ENCODE results near the gene CDC42SE1. TPM values are rescaled to one million over a fixed set of nuclear protein-coding genes. Genes with fewer than 3 reads are reported as not detected.

The CDC42SE1 gene
- total RNA-seq, 1 donor from 2014 or later = 347 TPM

DNA sequence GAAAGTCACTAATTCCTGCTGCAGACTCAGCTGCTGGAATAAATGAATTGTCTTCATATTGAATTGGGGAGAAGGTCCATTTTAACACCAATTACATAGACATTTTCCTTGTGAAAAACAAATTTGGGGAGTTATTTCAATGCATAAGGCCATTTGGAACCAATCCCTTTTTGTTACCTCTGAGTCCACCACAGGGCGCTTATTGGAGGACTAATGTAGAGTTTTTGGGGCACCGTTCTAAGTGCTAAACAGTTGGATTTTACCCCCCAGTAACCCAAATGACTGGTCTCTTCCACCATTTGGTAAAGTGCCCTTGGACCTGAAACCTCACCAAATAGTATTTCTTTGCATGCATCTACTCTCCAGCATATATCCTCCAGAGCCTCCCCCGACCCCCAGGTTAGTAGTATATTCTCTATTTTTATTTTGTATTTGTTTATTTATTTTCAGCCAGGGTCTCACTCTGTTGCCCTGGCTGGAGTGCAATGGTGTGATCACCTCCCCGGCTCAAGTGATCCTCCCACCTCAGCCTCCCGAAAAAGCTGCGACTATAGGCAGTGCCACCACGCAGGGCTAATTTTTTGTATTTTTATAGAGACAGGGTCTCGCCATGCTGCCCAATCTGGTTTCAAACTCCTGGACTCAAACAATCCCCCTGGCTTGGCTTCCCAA is 49.6 kb downstream of the CDC42SE1 start:
- intact Hi-C loops (cut with micrococcal nuclease) = loop anchor here (2.0 to 10.0 kb wide), 3 partner anchors 61 to 445 kb away; partner anchors contain the start of genes GABPB2 and TNFAIP8L2

DNA sequence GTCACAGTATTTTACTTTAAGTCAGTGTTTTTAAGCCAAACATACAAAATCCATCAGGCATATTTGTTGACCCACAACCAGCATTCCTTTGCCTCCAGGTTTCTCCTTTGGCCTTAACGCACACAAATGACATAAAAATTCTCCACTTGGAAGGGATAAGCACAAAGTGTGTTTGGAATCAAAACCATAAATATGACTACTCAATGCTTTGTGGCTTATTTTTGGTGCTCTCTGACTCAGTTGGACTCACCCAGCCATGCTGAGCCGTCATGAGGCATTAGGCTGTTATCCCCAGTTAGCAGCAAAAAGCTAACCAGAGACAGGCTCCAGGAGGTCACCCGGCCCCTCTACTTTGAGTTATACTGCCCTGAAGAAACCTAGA is 50.2 kb downstream of the CDC42SE1 start:
- intact Hi-C loops (cut with micrococcal nuclease) = loop anchor here (2.0 to 10.0 kb wide), 3 partner anchors 62 to 444 kb away; partner anchors contain the start of genes GABPB2 and TNFAIP8L2

DNA sequence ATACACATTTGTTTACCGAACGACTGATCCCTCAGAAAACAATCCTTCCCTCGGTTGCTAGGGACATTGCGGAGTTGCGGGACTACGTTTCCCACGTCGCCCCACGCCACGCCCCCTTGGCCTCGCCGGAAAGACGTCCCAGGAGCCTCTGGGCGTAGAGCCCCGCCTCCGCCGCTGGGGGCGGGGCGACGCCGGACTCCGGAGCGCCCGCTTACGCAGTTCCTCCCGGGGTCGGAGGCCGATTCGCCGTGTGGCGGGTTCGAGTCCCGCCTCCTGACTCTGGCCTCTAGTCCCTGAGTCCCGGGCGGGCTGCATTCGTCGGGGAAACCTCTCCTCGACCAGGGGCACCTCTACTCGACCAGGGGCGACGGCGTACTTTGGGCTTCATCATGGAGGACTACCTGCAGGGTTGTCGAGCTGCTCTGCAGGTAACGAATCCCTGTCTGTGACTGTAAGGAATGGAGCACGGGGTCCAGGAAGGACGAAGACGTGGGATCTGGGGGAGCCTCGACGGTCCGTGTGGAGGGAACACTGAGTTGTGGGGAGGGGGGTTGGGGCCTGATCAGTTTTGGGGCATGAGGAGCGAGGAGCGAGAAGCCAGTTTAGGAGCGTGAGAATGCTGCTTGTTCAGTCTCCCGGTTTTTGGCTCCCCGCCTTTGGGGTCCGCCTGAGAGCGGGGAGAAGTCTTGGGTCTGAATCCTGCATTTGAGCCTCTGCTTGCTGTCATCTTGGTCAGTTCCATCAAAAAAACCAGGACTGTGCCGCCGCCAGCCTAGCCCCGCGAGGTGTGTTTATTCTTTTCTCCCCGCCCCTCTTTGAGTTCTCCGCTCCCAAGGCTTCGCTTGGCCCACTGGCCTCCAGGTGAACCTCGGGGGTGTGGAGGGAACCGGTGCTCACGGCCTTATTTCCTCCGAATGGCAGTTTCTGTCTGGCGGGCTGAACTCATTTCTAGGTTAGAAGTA is 50.9 kb downstream of the CDC42SE1 start, which contains the start of gene PRUNE1:
Gene PRUNE1 (plus strand): TSS at position 206 of the 962 bp plus-strand sequence. CDS start 184 bp downstream, at position 390.
- intact Hi-C loops (cut with micrococcal nuclease) = loop anchor here (1.0 to 10.0 kb wide), 5 partner anchors 29 to 444 kb away; partner anchors contain the start of genes GABPB2 and TNFAIP8L2

DNA sequence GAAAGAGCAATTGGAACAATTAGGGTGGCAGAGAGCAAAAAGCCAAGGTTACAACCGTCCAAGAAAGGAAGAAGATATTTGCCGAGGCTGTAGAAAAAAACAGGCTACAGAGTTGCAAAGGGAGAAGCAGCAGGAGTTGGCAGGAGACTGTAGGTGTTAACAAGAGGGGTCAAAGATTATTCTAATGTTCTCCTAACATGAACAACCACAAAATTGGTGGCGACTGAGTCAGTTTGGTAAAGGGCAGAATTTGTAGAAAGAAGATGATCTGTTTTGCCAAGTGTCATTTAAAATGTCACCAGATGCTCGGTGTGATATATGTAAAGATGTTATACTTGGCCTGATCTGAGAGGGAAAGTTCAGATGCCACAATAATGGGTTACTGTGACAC is 51.6 kb downstream of the CDC42SE1 start:
- intact Hi-C loops (cut with micrococcal nuclease) = loop anchor here (1.0 to 10.0 kb wide), 5 partner anchors 29 to 443 kb away; partner anchors contain the start of genes GABPB2 and TNFAIP8L2

DNA sequence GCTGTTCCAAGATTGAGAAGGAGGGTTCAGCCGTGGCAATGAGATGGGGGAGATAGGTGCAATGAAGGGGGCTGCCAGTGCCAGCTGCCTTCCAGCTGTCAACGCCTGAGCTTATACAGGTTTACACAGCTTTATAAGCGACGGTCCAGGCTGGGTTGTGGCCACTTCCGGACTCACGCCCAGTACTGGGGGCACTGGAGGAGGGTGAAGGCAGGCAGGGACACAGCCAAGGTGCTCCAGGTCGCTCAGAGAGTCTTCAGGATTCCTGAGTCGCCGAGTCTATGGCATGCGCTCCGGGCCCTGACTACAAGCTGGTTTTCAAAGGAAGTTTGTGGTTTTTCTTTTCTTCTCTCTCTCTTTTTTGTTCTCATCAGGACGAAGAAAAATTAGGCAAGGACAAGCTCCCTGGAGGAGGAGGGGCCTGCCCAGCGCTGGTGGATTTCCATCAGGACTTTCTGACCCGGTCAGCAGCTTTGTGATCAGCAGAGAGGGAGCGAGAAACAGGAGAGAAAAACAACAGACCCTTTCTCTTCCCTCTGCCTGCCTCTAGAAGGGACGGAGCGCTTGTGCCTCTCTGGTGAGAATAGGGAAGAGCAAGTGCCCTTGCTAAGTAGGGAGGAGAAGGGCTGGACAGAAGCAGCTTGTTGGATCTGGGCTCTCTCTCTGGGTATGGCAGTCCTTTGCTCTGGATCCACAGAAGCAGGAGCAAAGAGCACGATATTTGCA is 52.9 kb downstream of the CDC42SE1 start, which contains the start of gene MINDY1:
Gene MINDY1 (minus strand): TSS at position 576 of the 726 bp plus-strand sequence. CDS start 4,285 bp downstream, outside the sequence.
- intact Hi-C loops (cut with micrococcal nuclease) = loop anchor here (5.0 to 10.0 kb wide), 2 partner anchors 151 to 442 kb away; partner anchors contain the start of gene TNFAIP8L2

DNA sequence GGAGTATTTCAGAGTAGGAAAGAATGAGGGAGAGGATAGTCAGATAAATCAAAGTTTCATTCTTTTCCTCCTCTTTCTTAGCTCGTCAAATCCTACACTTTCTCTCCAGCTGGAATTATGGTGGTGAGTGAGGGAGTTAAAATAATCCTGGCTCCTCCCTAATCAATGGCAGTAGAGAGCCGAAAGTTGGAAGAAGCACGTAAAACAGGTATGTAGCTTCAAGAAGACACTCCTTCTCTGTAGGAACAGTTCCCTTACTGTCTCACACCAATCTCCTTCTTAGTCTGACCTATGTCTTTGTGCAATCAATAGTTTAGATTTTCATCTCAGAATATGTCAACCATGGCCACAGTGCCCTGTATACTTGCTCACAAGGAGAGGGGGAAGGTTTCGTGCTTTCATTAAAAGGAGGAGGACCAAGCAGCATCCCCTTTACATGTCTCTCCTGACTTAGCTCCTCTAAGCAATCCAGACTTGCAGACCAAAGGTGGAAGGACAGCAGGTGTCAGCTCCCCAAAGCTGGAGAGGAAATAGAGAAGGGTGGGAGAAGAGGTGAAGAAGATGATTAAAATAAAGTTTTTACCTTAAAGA is 53.6 kb downstream of the CDC42SE1 start:
- intact Hi-C loops (cut with micrococcal nuclease) = loop anchor here (5.0 to 10.0 kb wide), 2 partner anchors 151 to 441 kb away; partner anchors contain the start of gene TNFAIP8L2

DNA sequence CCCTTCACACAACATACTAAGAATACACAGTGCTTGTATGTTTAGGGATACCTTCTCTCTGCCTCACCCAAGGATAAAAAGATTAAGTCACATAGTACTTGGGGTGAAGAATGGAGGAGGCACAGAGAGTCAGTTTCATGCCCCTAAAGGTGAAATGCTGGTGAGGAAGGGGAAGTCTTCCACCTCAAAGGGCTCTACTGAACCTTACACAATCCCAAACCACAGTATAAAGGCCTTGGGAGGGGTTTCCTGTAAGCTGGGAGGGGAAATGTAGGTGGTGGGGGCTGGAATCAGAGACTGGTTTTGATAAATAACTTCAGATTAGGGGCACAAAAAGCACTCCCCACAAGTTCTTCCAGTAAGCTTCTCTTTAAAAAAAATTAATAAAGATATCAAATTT is 56.2 kb downstream of the CDC42SE1 start:
- intact Hi-C loops (cut with micrococcal nuclease) = loop anchor here (10.0 kb wide), 1 partner anchor 438 kb away; no protein-coding TSS in a partner anchor

DNA sequence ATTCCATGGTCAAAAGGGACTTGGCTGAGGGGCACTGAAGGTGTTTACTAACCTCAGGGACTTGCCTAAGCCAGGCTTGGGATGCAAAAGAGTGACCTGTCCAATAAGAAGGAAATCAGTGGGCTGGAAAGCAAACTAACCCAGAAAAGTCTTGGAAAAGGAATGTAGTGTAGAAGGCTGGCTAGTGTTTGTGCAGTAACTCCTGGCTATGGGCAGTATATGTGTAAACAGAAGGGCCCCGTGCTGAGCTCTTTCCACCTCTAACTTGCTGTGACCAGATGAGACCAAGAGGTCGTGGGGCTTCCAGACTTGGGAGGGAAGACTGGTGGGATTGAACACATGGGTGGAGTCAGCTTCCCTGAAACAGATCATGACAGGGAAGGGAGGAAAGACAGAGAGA is 56.8 kb downstream of the CDC42SE1 start:
- intact Hi-C loops (cut with micrococcal nuclease) = loop anchor here (10.0 kb wide), 1 partner anchor 438 kb away; no protein-coding TSS in a partner anchor

DNA sequence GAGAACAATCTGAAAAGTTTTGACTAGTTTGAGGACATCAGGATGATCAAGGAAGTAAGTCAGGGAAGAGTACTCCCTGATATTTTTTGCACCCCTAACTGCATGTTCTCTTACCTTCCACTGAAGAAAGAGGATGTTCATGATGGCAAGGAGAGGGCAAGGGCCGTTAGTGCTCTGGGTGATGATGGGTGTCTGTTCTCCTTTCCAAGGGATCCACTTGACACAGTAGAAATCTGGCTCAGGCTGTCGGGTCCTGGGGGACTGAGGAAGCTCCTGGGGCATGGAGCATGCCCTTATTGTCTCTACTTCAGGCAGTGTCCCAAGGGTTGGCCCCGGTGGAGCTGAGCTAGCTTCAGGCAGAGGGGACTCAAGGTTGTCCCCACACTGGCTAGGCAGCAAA is 57.4 kb downstream of the CDC42SE1 start:
- intact Hi-C loops (cut with micrococcal nuclease) = loop anchor here (10.0 kb wide), 1 partner anchor 437 kb away; no protein-coding TSS in a partner anchor

DNA sequence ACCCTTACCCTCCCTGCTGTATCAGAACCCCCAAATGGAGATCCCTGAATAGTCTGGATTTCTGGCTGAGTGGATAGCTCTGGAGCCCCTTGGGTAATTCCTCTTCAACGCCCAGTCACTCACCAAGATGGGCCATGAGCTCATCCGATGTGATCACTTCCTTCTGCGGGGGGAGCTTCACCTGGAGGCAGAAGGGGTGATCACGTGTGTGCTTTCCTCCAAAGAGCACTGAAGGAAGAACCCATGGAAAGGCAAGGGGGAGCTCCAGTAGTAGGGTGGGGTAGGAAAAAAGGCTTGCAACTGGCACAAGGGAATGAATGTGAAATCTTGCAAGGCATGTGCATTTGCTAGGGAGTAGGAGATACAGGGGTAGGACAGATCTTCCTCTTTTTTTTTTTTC is 57.8 kb downstream of the CDC42SE1 start:
- intact Hi-C loops (cut with micrococcal nuclease) = loop anchor here (10.0 kb wide), 1 partner anchor 437 kb away; no protein-coding TSS in a partner anchor

Other genes with a start within 250 kb of the CDC42SE1 start
- gene ARNT, start 183.0 kb downstream of the CDC42SE1 start, total RNA-seq = 38.1 and 40.5 TPM in 2 replicates
- gene CTXND2, start 172.5 kb downstream of the CDC42SE1 start, total RNA-seq = not detected in 2 replicates
- gene SETDB1, start 133.3 kb downstream of the CDC42SE1 start, total RNA-seq = 52.2 and 52.4 TPM in 2 replicates
- 167 and 172 TPM in 2 replicates for gene CERS2, start 84.8 kb downstream of the CDC42SE1 start, total RNA-seq
- 0.09 TPM in 1 of 2 replicates, not detected in the other for gene ANXA9, start 77.3 kb downstream of the CDC42SE1 start, total RNA-seq
- 20.9 and 21.4 TPM in 2 replicates for gene MINDY1, start 52.7 kb downstream of the CDC42SE1 start, total RNA-seq
- gene PRUNE1, start 51.2 kb downstream of the CDC42SE1 start, total RNA-seq = 13.9 and 16.6 TPM in 2 replicates
- gene BNIPL, start 23.0 kb downstream of the CDC42SE1 start, total RNA-seq = 1.1 and 1.5 TPM in 2 replicates
- 1.0 and 1.8 TPM in 2 replicates for gene C1orf56, start 11.9 kb downstream of the CDC42SE1 start, total RNA-seq
- 3.4 and 4.0 TPM in 2 replicates for gene MLLT11, start 775 bp upstream of the CDC42SE1 start, total RNA-seq
- 27.4 and 28.7 TPM in 2 replicates for gene GABPB2, start 11.1 kb upstream of the CDC42SE1 start, total RNA-seq
- gene SEMA6C, start 87.0 kb upstream of the CDC42SE1 start, total RNA-seq = 1.6 and 1.8 TPM in 2 replicates
- 27.7 and 28.5 TPM in 2 replicates for gene TNFAIP8L2, start 97.0 kb upstream of the CDC42SE1 start, total RNA-seq
- 2.8 and 2.9 TPM in 2 replicates for gene LYSMD1, start 106.3 kb upstream of the CDC42SE1 start, total RNA-seq
- gene SCNM1, start 106.5 kb upstream of the CDC42SE1 start, total RNA-seq = 61.1 and 63.0 TPM in 2 replicates
- 1.7 and 2.8 TPM in 2 replicates for gene TMOD4, start 116.4 kb upstream of the CDC42SE1 start, total RNA-seq
- 75.6 and 78.2 TPM in 2 replicates for gene VPS72, start 130.6 kb upstream of the CDC42SE1 start, total RNA-seq
- gene PIP5K1A, start 138.9 kb upstream of the CDC42SE1 start, total RNA-seq = 68.5 and 71.7 TPM in 2 replicates
- gene PSMD4, start 195.1 kb upstream of the CDC42SE1 start, total RNA-seq = 188 and 192 TPM in 2 replicates
- 20.1 and 24.0 TPM in 2 replicates for gene ZNF687, start 222.7 kb upstream of the CDC42SE1 start, total RNA-seq

Measured in T-helper 2 cell treated with Interferon-gamma antibody and Interleukin-4, amounts not matched to agents 100 ng/mL and 5 ng/mL, for 36 hours (primary cell).